Ovary (tissue), 9 donors: ENCODE measurements around the gene LLCFC1. TPM values are rescaled to one million over a fixed set of nuclear protein-coding genes. Genes with fewer than 3 reads are reported as not detected.

Experiments used
- DNase-seq, 5 donors: peaks; one replicate each; pipeline ENCODE4 v3.0.0-alpha.2; 2019 to 2020
- H3K27ac ChIP-seq, 2 donors: fragments of 200-600 bp; one replicate each; pipeline versions ENCODE4 v1.5.1 to v1.8.0; 2019 to 2022
- H3K27me3 ChIP-seq: fragments of 200-600 bp; one replicate; pipeline ENCODE4 v1.8.0; 2022
- H3K36me3 ChIP-seq: fragments of 200-600 bp; sonication (generic); one replicate; pipeline ENCODE4 v1.5.1; 2019
- H3K4me1 ChIP-seq: one replicate; pipeline ENCODE4 v1.8.1; 2013; ENCODE audit warnings: mild to moderate bottlenecking, moderate library complexity; ENCODE audit not compliant: insufficient read depth
- H3K4me3 ChIP-seq: fragments of 200-600 bp; sonication (generic); one replicate; pipeline ENCODE4 v1.5.1; 2017
- H3K9me3 ChIP-seq, 2 donors: fragments of 200-600 bp in 1 of 2; sonication (generic) in 1 of 2; one replicate each; pipeline versions ENCODE4 v1.5.1 to v1.8.1; 2013 to 2019; ENCODE audit warnings: mild to moderate bottlenecking in 1 of 2, moderate library complexity in 1 of 2
- CTCF ChIP-seq, 3 donors: fragments of 450-650 bp in 2 of 3; fragments of 200-600 bp in 1 of 3; IDR thresholded peaks; one replicate each; pipeline versions ENCODE4 v1.5.1 to v1.8.0; 2016 to 2022; ENCODE audit warnings: antibody characterized with exemption in 3 of 3, mild to moderate bottlenecking in 1 of 3
- EP300 ChIP-seq: sonication (generic); formaldehyde crosslinking; IDR thresholded peaks from one replicate; pipeline ENCODE4 v1.6.1; 2017; ENCODE audit warnings: antibody characterized with exemption
- POLR2A ChIP-seq: fragments of 450-650 bp; IDR thresholded peaks from one replicate; pipeline ENCODE4 v1.6.1; 2017; ENCODE audit warnings: antibody characterized with exemption, mild to moderate bottlenecking, moderate library complexity
- WGBS, 3 donors: extraction: QIAGEN DNeasy Blood & Tissue Kit in 1 of 3; methylation state at CpG; one replicate each; pipeline versions ENCODE4 v1.1.5 to v1.1.7; 2013 to 2017; 5-methylcytosine and 5-hydroxymethylcytosine counted together
- intact Hi-C, 4 donors: fragments of 100-400 bp; cut with DNase I; formaldehyde crosslinking; loops; one replicate each; pipeline versions ENCODE4 v1.11.0 to v1.15.1; 2022 to 2023
- polyA plus RNA-seq, 2 donors: library from polyadenylated mRNA; stranded (reverse); fragments of 200-250 nt in 1 of 2; fragments of 350-450 nt in 1 of 2; fragmentation: Illumina TruSeq in 1 of 2; extraction: RNeasy Lipid Tissue Mini Kit (QIAGEN cat#74804) in 1 of 2; gene quantifications; one replicate each; pipeline ENCODE4 v1.2.3, GENCODE V29; 2013 to 2014
- total RNA-seq, 7 donors: library from RNA; depleted of rRNA in 2 of 7; stranded (reverse); fragments of >200 nt in 2 of 7; fragmentation: NEBNext Ultra II Directional in 3 of 7; extraction: Animal tissue kit (Norgen Biotek cat#: 25700) in 3 of 7; gene quantifications; one replicate each; pipeline versions ENCODE4 v1.1.0 to v1.2.4, GENCODE V29; 2016 to 2023
- donor health status: DM: no; HTN: no; CAD: no; lungs with moderate emphysema.
- donor health status: DM: no; HTN: no; CAD: no.
- donor health status: Bipolar disorder and iron deficiency.
- donor health status: DM: yes; HTN: yes; CAD: no.
- donor health status: DM: no; HTN: no; CAD: no.
- donor health status: DM: yes; HTN: yes; CAD: no.

Gene LLCFC1
- total and polyA plus RNA-seq, 9 donors, result not detected

GRCh38 chr7:142933092-142933475 lies 6.2 kb upstream of the LLCFC1 start:
- DNase-seq, result no peak
- no peak for TF ChIP-seq EP300
- no peak for TF ChIP-seq POLR2A
- TF ChIP-seq CTCF (IDR thresholded peaks at IDR 0.05), result no peak
- H3K27me3 ChIP-seq, result no peaks in the 10 kb centered on the region
- 80 to 84% (median 80%) methylated on average over 7 of the region's 7 CpGs for WGBS, 3 donors
- no peak overlapping the region for H3K27ac ChIP-seq
- H3K4me3 ChIP-seq, result no peak overlapping the region
- no peaks in the 10 kb centered on the region for H3K9me3 ChIP-seq
- no peaks in the 10 kb centered on the region for H3K36me3 ChIP-seq
- no peaks in the 10 kb centered on the region for H3K4me1 ChIP-seq
- intact Hi-C loops, result no loop called here

DNA sequence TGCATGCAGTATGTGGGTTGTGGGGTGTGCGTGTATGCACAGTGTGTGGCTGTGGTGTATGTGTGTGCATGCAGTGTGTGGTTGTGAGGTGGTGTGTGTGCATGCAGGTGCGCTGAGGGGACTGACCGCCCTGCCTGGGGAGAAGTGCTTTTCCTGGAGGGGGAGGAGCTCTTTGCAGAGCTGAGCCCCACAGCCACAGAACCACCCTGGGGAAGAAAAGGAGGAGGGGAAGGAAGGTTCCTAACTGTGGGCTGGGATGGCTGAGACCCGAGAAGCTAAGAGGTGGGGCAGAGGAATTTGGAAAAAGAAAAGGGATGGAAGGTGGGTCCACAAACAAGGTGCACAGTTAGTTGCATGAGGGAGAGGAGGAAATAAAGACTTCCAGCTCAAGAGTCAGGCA lies 5.7 kb upstream of the LLCFC1 start, which contains the start of gene TRPV5:
Gene TRPV5, minus strand, starts transcription at position 123 of the 400 bp plus-strand sequence. CDS start 287 bp downstream, outside the sequence.
- no peak for TF ChIP-seq POLR2A
- TF ChIP-seq EP300, result no peak
- no peak for TF ChIP-seq CTCF (IDR thresholded peaks at IDR 0.05)
- 70 to 77% (median 70%) methylated on average over 4 of the region's 4 CpGs for WGBS, 3 donors
- Histone ChIP-seq H3K27me3 (no peaks in the 10 kb centered on the region), H3K36me3 (no peaks in the 10 kb centered on the region), H3K4me1 (no peaks in the 10 kb centered on the region), H3K4me3 (no peak within 1 kb of the TSS), H3K27ac (no peak within 1 kb of the TSS), H3K9me3 (no peaks in the 10 kb centered on the region)
- DNase-seq, result no peak
- intact Hi-C loops, result no loop called here

GRCh38 chr7:142934056-142934455 lies 5.2 kb upstream of the LLCFC1 start:
- Histone ChIP-seq H3K27me3 (no peaks in the 10 kb centered on the region), H3K4me3 (no peak overlapping the region), H3K36me3 (no peaks in the 10 kb centered on the region), H3K4me1 (no peaks in the 10 kb centered on the region), H3K9me3 (no peaks in the 10 kb centered on the region), H3K27ac (no peak overlapping the region)
- no peak for DNase-seq
- intact Hi-C loops, result no loop called here
- 75 to 80% (median 78%) methylated on average over 12 of the region's 12 CpGs for WGBS, 3 donors
- TF ChIP-seq EP300 (no peak), CTCF (IDR thresholded peaks at IDR 0.05) (no peak), POLR2A (no peak)

GRCh38 chr7:142935941-142936565 lies 3.2 kb upstream of the LLCFC1 start:
- 81 to 83% (median 81%) methylated on average over 12 of the region's 12 CpGs for WGBS, 3 donors

GRCh38 chr7:142938611-142939010 lies 673 bp upstream of the LLCFC1 start:
- no peaks in the 10 kb centered on the region for H3K4me1 ChIP-seq
- H3K36me3 ChIP-seq, result no peaks in the 10 kb centered on the region
- DNase-seq, result no peak
- H3K4me3 ChIP-seq, result no peak overlapping the region
- H3K27ac ChIP-seq, result no peak overlapping the region
- H3K27me3 ChIP-seq, result no peaks in the 10 kb centered on the region
- intact Hi-C loops, result no loop called here
- no peaks in the 10 kb centered on the region for H3K9me3 ChIP-seq
- 94 to 96% (median 95%) methylated on average over 4 of the region's 4 CpGs for WGBS, 3 donors
- no peak for TF ChIP-seq POLR2A
- TF ChIP-seq EP300, result no peak
- TF ChIP-seq CTCF (IDR thresholded peaks at IDR 0.05), result no peak

More at GRCh38 chr7:142935941-142936565, 3.2 kb upstream of the LLCFC1 start:
- intact Hi-C loops, result no loop called here
- no peak overlapping the region for H3K4me3 ChIP-seq
- H3K9me3 ChIP-seq, result no peaks in the 10 kb centered on the region
- no peak for DNase-seq
- no peak for TF ChIP-seq POLR2A
- no peak for TF ChIP-seq EP300
- H3K27me3 ChIP-seq, result no peaks in the 10 kb centered on the region
- H3K36me3 ChIP-seq, result no peaks in the 10 kb centered on the region
- H3K27ac ChIP-seq, result no peak overlapping the region
- H3K4me1 ChIP-seq, result no peaks in the 10 kb centered on the region
